ENCODE results near the gene CEP350.

CEP350 gene

DNA sequence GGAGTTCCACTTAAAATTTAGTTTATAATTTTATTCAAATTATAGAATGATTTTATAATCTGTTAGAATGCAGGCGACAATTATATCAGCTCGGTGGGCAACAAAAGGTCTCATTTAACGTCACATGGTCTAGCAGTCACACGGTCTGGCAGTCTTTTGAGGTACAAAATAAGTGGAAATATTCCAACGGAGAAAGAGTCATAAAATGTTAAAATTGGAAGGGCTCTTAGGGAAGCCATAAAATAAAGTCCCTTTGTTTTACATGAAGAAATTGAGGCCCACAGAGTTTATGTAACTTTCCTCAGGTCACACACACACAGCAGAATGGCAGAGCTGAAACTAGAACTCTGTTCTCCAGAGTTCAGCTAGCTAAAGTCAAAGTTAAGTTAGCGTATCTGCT, 115.7 kb downstream of the CEP350 start:
- TF ChIP-seq, protein P1, sequence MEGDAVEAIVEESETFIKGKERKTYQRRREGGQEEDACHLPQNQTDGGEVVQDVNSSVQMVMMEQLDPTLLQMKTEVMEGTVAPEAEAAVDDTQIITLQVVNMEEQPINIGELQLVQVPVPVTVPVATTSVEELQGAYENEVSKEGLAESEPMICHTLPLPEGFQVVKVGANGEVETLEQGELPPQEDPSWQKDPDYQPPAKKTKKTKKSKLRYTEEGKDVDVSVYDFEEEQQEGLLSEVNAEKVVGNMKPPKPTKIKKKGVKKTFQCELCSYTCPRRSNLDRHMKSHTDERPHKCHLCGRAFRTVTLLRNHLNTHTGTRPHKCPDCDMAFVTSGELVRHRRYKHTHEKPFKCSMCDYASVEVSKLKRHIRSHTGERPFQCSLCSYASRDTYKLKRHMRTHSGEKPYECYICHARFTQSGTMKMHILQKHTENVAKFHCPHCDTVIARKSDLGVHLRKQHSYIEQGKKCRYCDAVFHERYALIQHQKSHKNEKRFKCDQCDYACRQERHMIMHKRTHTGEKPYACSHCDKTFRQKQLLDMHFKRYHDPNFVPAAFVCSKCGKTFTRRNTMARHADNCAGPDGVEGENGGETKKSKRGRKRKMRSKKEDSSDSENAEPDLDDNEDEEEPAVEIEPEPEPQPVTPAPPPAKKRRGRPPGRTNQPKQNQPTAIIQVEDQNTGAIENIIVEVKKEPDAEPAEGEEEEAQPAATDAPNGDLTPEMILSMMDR (IDR thresholded peaks at IDR 0.05; ENCODE audit: low read depth, low read length, missing control alignments): no peak

GRCh38 chr1:180071759-180072158, 117.1 kb downstream of the CEP350 start:
- TF ChIP-seq, protein P1 (IDR thresholded peaks at IDR 0.05; ENCODE audit: low read depth, low read length, missing control alignments): no peak
- no peak for DNase-seq (ENCODE audit: extremely low read depth, low read depth)
- H3K4me3 ChIP-seq (replicated peaks; ENCODE audit: low read depth, low read length): no peak overlapping the region

More for the DNA sequence above, 115.7 kb downstream of the CEP350 start:
- DNase-seq (ENCODE audit: extremely low read depth, low read depth): no peak
- no peak overlapping the region for H3K4me3 ChIP-seq (replicated peaks; ENCODE audit: low read depth, low read length)

GRCh38 chr1:180080439-180080838, 125.8 kb downstream of the CEP350 start:
- DNase-seq (ENCODE audit: extremely low read depth, low read depth): no peak
- TF ChIP-seq, protein P1 (IDR thresholded peaks at IDR 0.05; ENCODE audit: low read depth, low read length, missing control alignments): no peak
- H3K4me3 ChIP-seq (replicated peaks; ENCODE audit: low read depth, low read length): no peak overlapping the region

DNA sequence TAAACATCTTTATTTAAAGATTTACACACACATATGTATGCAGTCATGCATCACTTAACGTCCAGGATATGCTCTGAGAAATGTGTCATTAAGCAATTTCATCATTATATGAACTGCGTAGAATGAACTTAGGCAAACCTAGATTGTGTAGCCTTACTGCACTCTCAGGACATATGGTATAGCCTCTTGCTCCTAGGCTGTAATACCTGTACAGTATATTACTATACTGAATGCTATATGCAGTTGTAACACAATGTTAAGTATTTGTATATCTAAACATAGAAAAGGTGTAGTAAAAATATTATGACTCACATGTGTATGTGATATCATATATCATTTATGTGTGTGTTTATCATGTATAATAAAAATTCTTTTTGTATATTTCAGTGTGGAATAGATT, 126.9 kb downstream of the CEP350 start:
- TF ChIP-seq, protein P1 (IDR thresholded peaks at IDR 0.05; ENCODE audit: low read depth, low read length, missing control alignments): no peak
- H3K4me3 ChIP-seq (replicated peaks; ENCODE audit: low read depth, low read length): no peak overlapping the region
- no peak for DNase-seq (ENCODE audit: extremely low read depth, low read depth)

DNA sequence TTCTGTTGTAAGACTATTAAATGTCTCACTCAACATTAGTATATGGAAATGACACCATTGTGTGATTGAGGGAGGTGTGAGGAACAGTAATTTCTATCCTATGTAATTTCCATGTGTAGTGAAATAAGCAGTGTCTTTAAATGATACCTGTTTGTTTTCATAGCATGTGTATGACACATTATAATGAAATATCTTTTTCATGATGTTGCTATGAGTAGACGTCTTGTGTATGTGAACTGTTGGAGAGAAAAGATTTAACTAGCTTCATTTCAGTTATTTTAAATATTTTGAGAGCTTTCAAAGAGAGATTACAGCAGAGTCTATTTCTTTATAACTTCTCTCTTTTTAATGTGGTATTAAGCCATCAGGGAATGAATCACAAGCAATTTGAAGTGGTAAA, 128.6 kb downstream of the CEP350 start:
- no peak for DNase-seq (ENCODE audit: extremely low read depth, low read depth)
- no peak overlapping the region for H3K4me3 ChIP-seq (replicated peaks; ENCODE audit: low read depth, low read length)
- TF ChIP-seq, protein P1 (IDR thresholded peaks at IDR 0.05; ENCODE audit: low read depth, low read length, missing control alignments): no peak

DNA sequence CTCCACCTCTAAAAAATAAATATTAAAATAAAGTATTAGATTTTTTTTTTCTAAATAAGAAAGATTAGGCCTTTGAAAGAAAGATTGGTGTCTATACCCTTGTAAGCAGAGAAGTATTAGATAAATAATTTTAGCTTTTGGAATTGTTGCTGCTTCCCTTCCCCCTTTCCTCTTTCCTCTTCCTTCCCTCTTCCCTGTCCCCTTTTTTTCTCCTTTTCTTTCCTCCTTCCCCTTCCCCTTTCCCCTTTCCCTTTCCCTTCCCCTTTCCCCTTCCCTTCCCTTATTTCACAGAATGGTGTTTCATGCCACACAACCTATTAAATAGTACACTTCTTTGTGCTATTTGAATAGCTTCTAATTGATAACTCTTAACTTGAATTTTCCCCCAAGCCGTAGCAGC, 130.3 kb downstream of the CEP350 start:
- TF ChIP-seq, protein P1 (IDR thresholded peaks at IDR 0.05; ENCODE audit: low read depth, low read length, missing control alignments): no peak
- no peak for DNase-seq (ENCODE audit: extremely low read depth, low read depth)
- no peak overlapping the region for H3K4me3 ChIP-seq (replicated peaks; ENCODE audit: low read depth, low read length)

DNA sequence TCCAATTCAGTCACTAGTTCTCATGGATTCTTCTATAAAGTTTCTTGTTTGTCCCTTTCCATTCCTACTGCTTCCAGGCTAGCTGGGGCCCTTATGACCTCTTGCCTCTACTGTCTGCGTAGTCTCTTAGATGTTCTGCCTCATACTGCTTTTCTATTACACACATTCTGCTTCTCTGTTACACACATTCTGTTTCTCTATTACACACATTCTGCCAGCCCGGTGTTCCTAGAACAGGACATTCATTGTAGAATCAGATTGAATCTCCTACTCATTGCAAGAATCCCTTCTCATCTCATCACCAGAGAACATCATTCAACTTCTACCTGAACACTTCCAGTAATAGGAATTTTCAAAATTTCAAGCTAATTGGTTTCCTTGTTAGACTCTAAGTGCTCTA, 130.7 kb downstream of the CEP350 start:
- TF ChIP-seq, protein P1 (IDR thresholded peaks at IDR 0.05; ENCODE audit: low read depth, low read length, missing control alignments): no peak

More for the DNA sequence above, 130.7 kb downstream of the CEP350 start:
- DNase-seq (ENCODE audit: extremely low read depth, low read depth): no peak
- H3K4me3 ChIP-seq (replicated peaks; ENCODE audit: low read depth, low read length): no peak overlapping the region

Data from HFF-Myc (cell line).